ENCODE measurements around the gene POLR3G.

POLR3G gene

DNA sequence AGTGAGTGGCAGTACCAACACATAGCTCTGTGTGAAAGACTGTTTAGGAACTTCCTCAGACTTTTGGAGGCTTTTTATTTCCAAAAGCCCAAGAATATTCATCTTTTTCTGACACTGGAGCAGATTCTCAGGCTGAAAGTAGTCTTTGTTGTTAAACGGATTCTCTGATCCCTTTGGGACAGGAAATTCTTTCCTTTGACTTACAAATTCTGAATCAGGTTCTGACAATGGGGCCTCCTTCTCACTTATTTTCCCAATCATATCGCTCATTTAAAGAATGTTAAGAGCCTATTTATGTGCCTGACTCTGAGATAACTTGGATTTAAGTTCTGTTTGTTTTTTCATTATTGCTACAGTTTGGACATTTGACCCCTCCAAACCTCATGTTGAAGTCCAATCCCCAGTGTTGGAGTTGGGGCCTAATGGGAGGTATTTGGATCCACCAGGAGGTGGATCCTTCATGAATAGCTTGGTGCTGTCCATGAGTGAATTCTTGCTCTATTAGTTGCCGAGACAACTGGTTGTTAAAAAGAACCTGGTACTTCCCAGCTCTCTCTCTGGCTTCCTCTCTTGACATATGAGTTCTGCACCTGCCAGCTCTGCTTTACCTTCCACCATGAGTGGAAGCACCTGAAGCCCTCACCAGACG is 79.8 kb downstream of the POLR3G start:
- no peak for DNase-seq

DNA sequence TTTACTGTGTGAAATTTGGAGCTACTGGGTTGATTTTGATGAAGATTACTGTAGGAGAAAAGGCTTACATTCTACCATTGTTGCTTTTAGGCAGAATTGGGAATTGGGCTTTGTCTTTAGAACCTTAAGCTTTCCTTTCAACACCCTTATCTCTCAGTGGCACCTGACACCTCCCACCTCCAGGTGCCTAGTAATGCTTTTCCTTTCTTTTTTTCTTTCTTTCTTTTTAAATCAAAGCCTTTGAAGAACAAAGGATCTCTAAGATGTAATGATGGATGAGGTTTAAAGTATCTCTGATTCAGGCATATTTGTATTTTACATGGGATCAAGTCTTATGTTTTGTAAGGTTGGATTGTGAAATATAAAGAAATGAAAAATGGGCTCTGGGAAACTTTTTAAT is 81.0 kb downstream of the POLR3G start:
- no peak for DNase-seq

GRCh38 chr5:90557391-90557790 is 82.7 kb downstream of the POLR3G start:
- DNase-seq: no peak

GRCh38 chr5:90557871-90558270 is 83.2 kb downstream of the POLR3G start:
- no peak for DNase-seq

GRCh38 chr5:90558344-90559192 is 83.9 kb downstream of the POLR3G start, which contains the start of gene ADGRV1:
ADGRV1 (plus strand) TSS chr5:90558797; CDS start chr5:90558896, 99 bp downstream.
- peak; percentile 49 for DNase-seq

GRCh38 chr5:90560771-90561170 is 86.1 kb downstream of the POLR3G start:
- DNase-seq: no peak

GRCh38 chr5:90561766-90562165 is 87.1 kb downstream of the POLR3G start:
- no peak for DNase-seq

DNA sequence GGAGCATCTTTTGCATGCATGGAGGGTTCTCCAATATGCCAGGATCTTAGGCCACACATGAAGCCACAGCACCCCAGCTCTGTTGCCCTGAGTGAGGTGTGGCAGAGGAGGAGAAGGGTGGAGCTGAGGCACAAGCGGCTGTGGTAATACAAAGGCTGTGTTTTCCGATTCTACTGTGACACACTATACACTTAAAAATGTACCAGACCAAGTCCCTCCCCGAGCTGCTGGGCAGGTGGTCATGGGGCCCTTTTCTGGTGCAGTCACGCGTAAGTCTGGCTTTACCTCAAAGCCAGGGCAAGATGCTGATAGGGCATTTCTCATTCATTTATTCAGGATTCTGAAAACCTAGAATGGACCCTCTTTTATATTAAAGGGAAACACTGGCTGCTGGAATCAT is 87.7 kb downstream of the POLR3G start:
- no peak for DNase-seq

GRCh38 chr5:90563108-90563507 is 88.4 kb downstream of the POLR3G start:
- DNase-seq: no peak
